GM21529 (cell line): ENCODE results near the gene SYT12.
"Not testable (repeated sequence)": the region's sequence is repeated elsewhere in the genome, so short reads cannot be mapped to it uniquely, and the experiment has no call there.

ENCODE experiments used
- ATAC-seq: cut with Tn5 transposase; IDR thresholded peaks from one replicate; pipeline ENCODE4 v1.9.1; 2021; ENCODE audit not compliant: unreplicated experiment

Gene SYT12

GRCh38 chr11:67022961-67023956 lies at the start of gene SYT12:
Gene SYT12 (plus strand): TSS chr11:67023134. CDS start chr11:67030145, 7,011 bp downstream.
- ATAC-seq, result no peak

GRCh38 chr11:66973956-66974580 lies 48.9 kb upstream of the SYT12 start:
- ATAC-seq, result no peak

GRCh38 chr11:66974724-66975404 lies 48.1 kb upstream of the SYT12 start, which contains the start of gene C11orf86:
Gene C11orf86 (plus strand): TSS chr11:66975304. CDS start chr11:66975363, 59 bp downstream.
- ATAC-seq, result no peak

- no peak for ATAC-seq
These were observed 47.4 kb upstream of the SYT12 start for GRCh38 chr11:66975405-66976027.

GRCh38 chr11:66976028-66976467 lies 46.9 kb upstream of the SYT12 start:
- ATAC-seq, result no peak

- no peak for ATAC-seq
These were observed 46.0 kb upstream of the SYT12 start for GRCh38 chr11:66976925-66977324.

GRCh38 chr11:66978229-66978628 lies 44.7 kb upstream of the SYT12 start:
- no peak for ATAC-seq

GRCh38 chr11:66978717-66979116 lies 44.2 kb upstream of the SYT12 start:
- no peak for ATAC-seq

- no peak for ATAC-seq
These were observed 43.5 kb upstream of the SYT12 start for GRCh38 chr11:66979336-66979980.

- ATAC-seq, result no peak
These were observed 40.9 kb upstream of the SYT12 start for GRCh38 chr11:66981976-66982578.

GRCh38 chr11:66983275-66983924 lies 39.5 kb upstream of the SYT12 start:
- no peak for ATAC-seq

- ATAC-seq, result no peak
These were observed 37.3 kb upstream of the SYT12 start for GRCh38 chr11:66985508-66986177.

GRCh38 chr11:66986178-66986545 lies 36.8 kb upstream of the SYT12 start:
- no peak for ATAC-seq

GRCh38 chr11:66987158-66987620 lies 35.7 kb upstream of the SYT12 start:
- ATAC-seq, result no peak

- ATAC-seq, result no peak
These were observed 34.9 kb upstream of the SYT12 start for GRCh38 chr11:66987924-66988637.

GRCh38 chr11:66988741-66989140 lies 34.2 kb upstream of the SYT12 start:
- not testable (repeated sequence) for ATAC-seq

- not testable (repeated sequence) for ATAC-seq
These were observed 33.6 kb upstream of the SYT12 start for GRCh38 chr11:66989360-66989759.

GRCh38 chr11:66992041-66992440 lies 30.9 kb upstream of the SYT12 start:
- no peak for ATAC-seq
